Left renal cortex interstitium (tissue), 4 donors: ENCODE data around the gene PIAS4. TPM values are rescaled to one million over a fixed set of nuclear protein-coding genes. Genes with fewer than 3 reads are reported as not detected.

Source experiments
- DNase-seq, 4 donors: peaks; one replicate each; pipeline ENCODE4 v3.0.0-alpha.2; 2013; ENCODE audit warnings: low read depth in 4 of 4, low spot score in 2 of 4, missing footprints in 1 of 4
- polyA plus RNA-seq, 4 donors: library from polyadenylated mRNA; unstranded; fragments of 120-200 nt; gene quantifications; one replicate each; pipeline ENCODE4 v1.2.1, GENCODE V29; 2013; ENCODE audit not compliant: insufficient read length in 4 of 4

PIAS4 gene
- polyA plus RNA-seq, 4 donors: 29.0 to 50.9 (median 36.3) TPM

GRCh38 chr19:4053423-4054324, 46.1 kb downstream of the PIAS4 start:
- no peak for DNase-seq

GRCh38 chr19:4054441-4055208, 47.1 kb downstream of the PIAS4 start:
- no peak for DNase-seq

- DNase-seq: no peak
Measured at GRCh38 chr19:4055209-4055552, 47.6 kb downstream of the PIAS4 start.

GRCh38 chr19:4057931-4058692, 50.6 kb downstream of the PIAS4 start:
- no peak for DNase-seq

- no peak for DNase-seq
Measured at GRCh38 chr19:4058693-4059452, 51.3 kb downstream of the PIAS4 start.

- DNase-seq: no peak
Measured at GRCh38 chr19:4059453-4059871, 51.9 kb downstream of the PIAS4 start.

GRCh38 chr19:4059891-4060620, 52.5 kb downstream of the PIAS4 start:
- DNase-seq: no peak

- no peak for DNase-seq
Measured at GRCh38 chr19:4060621-4061177, 53.2 kb downstream of the PIAS4 start.

GRCh38 chr19:4061178-4061682, 53.7 kb downstream of the PIAS4 start:
- no peak for DNase-seq

- no peak for DNase-seq
Measured at GRCh38 chr19:4061683-4062418, 54.3 kb downstream of the PIAS4 start.

- DNase-seq: no peak
Measured at GRCh38 chr19:4062419-4063368, 55.2 kb downstream of the PIAS4 start.

- no peak for DNase-seq
Measured at GRCh38 chr19:4063369-4064148, 56.0 kb downstream of the PIAS4 start.

GRCh38 chr19:4064149-4064495, 56.6 kb downstream of the PIAS4 start:
- no peak for DNase-seq

- DNase-seq: no peak
Measured at GRCh38 chr19:4064496-4065260, 57.1 kb downstream of the PIAS4 start.

- DNase-seq: peak in 3 of 4 donors; percentile 88 to 89 (median 88)
Measured at GRCh38 chr19:4065430-4066175, 58.1 kb downstream of the PIAS4 start.
